Esophagus muscularis mucosa (tissue), 4 donors: ENCODE measurements around the gene RASA1. TPM values are rescaled to one million over a fixed set of nuclear protein-coding genes. Genes with fewer than 3 reads are reported as not detected.

Source experiments
- DNase-seq: peaks from one replicate; pipeline ENCODE4 v3.0.0-alpha.2; 2017; ENCODE audit errors: extremely low spot score
- H3K27ac ChIP-seq, 4 donors: fragments of 200-600 bp; sonication (generic); replicated peaks in 1 of 4; 1 replicate in 3 of 4; 2 replicates in 1 of 4; pipeline ENCODE4 v1.5.1; 2016 to 2019; ENCODE audit warnings: mild to moderate bottlenecking in 1 of 4
- H3K27me3 ChIP-seq, 4 donors: fragments of 200-600 bp; sonication (generic); one replicate each; pipeline versions ENCODE4 v1.5.1 to v1.6.0; 2016 to 2019
- H3K36me3 ChIP-seq, 4 donors: fragments of 200-600 bp; sonication (generic); one replicate each; pipeline ENCODE4 v1.5.1; 2016 to 2019
- H3K4me1 ChIP-seq, 4 donors: fragments of 200-600 bp; sonication (generic); one replicate each; pipeline ENCODE4 v1.5.1; 2016 to 2019
- H3K4me3 ChIP-seq, 4 donors: fragments of 200-600 bp; sonication (generic); 1 replicate in 2 of 4; 2 replicates in 2 of 4; pipeline ENCODE4 v1.5.1; 2016 to 2019; ENCODE audit warnings: mild to moderate bottlenecking in 4 of 4, moderate library complexity in 1 of 4
- H3K9me3 ChIP-seq, 4 donors: fragments of 200-600 bp; sonication (generic); 1 replicate in 3 of 4; 2 replicates in 1 of 4; pipeline ENCODE4 v1.5.1; 2016 to 2019
- EP300 ChIP-seq: sonication (generic); formaldehyde crosslinking; IDR thresholded peaks from one replicate; pipeline ENCODE4 v1.6.1; 2017; ENCODE audit warnings: antibody characterized with exemption
- POLR2A ChIP-seq: fragments of 450-650 bp; IDR thresholded peaks from one replicate; pipeline ENCODE4 v1.6.1; 2017; ENCODE audit warnings: antibody characterized with exemption, moderate library complexity, mild to moderate bottlenecking, low read depth
- POLR2AphosphoS5 ChIP-seq, 2 donors: sonication (generic); formaldehyde crosslinking; IDR thresholded peaks; one replicate each; pipeline ENCODE4 v1.6.1; 2017; ENCODE audit warnings: antibody characterized with exemption in 2 of 2
- WGBS: methylation state at CpG from one replicate; pipeline ENCODE4 v1.1.5; 2018; 5-methylcytosine and 5-hydroxymethylcytosine counted together
- intact Hi-C: fragments of 100-400 bp; cut with DNase I; formaldehyde crosslinking; loops from one replicate; pipeline ENCODE4 v1.15.1; 2023
- total RNA-seq, 4 donors: library from RNA; depleted of rRNA; stranded (reverse); fragments of >200 nt; gene quantifications; one replicate each; pipeline versions ENCODE4 v1.1.0 to v1.2.1, GENCODE V29; 2016
- TF ChIP-seq, protein P1 (sequence below), 3 experiments: fragments of 200-600 bp in 2 of 3; fragments of 450-650 bp in 1 of 3; sonication (generic) in 2 of 3; IDR thresholded peaks; one replicate each; pipeline ENCODE4 v1.5.1; 2017 to 2019; ENCODE audit warnings: antibody characterized with exemption in 3 of 3, mild to moderate bottlenecking in 2 of 3, moderate library complexity in 1 of 3

RASA1 gene
- total RNA-seq, 4 donors from 2014 or later: 23.4 to 27.3 (median 23.6) TPM

DNA sequence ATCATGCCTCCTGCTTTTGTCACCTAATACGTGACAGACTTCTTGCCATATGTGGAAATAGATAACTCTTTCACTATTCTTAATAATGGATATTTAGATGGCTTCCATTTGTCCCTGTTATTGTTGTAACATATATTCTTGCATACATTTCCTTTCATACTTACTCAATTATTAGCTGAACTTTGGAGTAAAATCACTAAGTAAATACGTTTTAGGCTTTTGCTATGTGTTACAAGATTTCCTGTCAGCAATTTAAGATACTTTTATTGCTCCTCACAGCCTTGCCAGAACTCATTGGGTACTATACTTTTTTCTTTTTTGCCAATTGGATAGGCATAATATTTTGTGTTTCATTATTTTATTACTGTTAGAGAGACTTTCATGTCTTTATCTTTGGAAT is 118.1 kb downstream of the RASA1 start:
- intact Hi-C loops: no loop called here
- Histone ChIP-seq H3K27me3 (no peaks in the 10 kb centered on the region), H3K9me3 (no peaks in the 10 kb centered on the region), H3K4me1 (peaks cover 7 to 15% (median 8%) of the 10 kb centered on the region in 4 donors), H3K27ac (no peak overlapping the region), H3K36me3 (peaks cover 0 to 72% (median 47%) of the 10 kb centered on the region in 4 donors), H3K4me3 (no peak overlapping the region)
- WGBS: 76% methylated on average over 2 of the region's 2 CpGs
- TF ChIP-seq POLR2A (no peak), EP300 (no peak), POLR2AphosphoS5 (IDR thresholded peaks at IDR 0.05) (no peak)
- TF ChIP-seq, protein P1, sequence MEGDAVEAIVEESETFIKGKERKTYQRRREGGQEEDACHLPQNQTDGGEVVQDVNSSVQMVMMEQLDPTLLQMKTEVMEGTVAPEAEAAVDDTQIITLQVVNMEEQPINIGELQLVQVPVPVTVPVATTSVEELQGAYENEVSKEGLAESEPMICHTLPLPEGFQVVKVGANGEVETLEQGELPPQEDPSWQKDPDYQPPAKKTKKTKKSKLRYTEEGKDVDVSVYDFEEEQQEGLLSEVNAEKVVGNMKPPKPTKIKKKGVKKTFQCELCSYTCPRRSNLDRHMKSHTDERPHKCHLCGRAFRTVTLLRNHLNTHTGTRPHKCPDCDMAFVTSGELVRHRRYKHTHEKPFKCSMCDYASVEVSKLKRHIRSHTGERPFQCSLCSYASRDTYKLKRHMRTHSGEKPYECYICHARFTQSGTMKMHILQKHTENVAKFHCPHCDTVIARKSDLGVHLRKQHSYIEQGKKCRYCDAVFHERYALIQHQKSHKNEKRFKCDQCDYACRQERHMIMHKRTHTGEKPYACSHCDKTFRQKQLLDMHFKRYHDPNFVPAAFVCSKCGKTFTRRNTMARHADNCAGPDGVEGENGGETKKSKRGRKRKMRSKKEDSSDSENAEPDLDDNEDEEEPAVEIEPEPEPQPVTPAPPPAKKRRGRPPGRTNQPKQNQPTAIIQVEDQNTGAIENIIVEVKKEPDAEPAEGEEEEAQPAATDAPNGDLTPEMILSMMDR (IDR thresholded peaks at IDR 0.05): no peak
- no peak for DNase-seq

DNA sequence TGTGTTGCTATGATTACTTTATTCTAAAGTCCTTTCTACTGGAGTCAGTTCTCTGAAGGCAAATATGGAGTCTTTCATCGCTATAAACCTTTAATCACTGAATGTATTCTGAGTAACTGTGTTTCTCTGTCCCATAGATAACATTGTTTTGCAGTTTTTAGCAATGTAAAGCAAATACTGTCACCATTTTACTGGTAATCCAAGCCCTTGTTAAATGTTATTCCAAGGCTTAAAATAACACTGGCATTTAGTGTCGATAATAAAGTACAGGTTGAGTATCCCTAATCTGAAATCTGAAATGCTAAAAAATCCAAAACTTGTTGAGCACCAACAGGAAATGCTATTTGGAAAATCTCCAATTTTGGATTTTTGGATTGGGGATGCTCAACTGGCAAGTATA is 120.4 kb downstream of the RASA1 start:
- Histone ChIP-seq H3K9me3 (no peaks in the 10 kb centered on the region), H3K4me3 (no peak overlapping the region), H3K27me3 (no peaks in the 10 kb centered on the region), H3K27ac (no peak overlapping the region), H3K4me1 (peaks cover 7 to 22% (median 18%) of the 10 kb centered on the region in 4 donors), H3K36me3 (peaks cover 0 to 83% (median 55%) of the 10 kb centered on the region in 4 donors)
- 92% methylated on average over 2 of the region's 2 CpGs for WGBS
- TF ChIP-seq EP300: no peak
- TF ChIP-seq POLR2AphosphoS5 (IDR thresholded peaks at IDR 0.05): no peak
- no peak for TF ChIP-seq POLR2A
- no peak for DNase-seq
- intact Hi-C loops: no loop called here

DNA sequence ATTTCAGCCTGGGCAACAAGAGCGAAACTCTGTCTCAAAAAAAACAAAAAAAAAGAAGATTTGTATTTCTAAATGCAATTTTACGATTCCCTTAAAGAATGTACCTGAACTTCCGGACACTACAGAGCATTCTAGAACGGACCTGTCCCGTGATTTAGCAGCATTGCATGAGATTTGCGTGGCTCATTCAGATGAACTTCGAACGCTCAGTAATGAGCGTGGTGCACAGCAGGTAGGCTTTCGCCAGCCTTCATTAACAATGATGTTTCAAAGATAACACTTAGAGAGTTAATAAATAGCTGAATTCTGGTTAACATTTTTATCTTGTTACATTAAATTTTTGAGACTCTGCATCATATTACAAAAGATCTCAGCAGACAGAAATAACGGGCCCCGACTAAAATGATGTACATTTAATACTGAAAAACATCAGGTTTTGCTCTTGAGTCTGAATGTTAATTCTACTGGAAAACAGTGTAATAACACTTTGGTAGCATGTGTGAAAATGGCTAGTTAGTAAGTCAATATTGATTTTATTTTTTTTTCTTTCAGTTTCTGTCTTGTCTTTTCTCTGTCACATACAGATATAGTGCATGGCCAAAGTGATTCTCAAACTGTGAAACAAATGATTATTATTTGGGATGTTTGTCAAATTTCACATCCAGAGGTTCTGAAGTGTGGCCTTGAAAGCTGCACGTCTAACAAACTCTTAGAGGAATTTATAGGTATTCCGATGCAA is 121.8 kb downstream of the RASA1 start:
- intact Hi-C loops: no loop called here
- Histone ChIP-seq H3K9me3 (no peaks in the 10 kb centered on the region), H3K4me1 (peaks cover 17 to 35% (median 31%) of the 10 kb centered on the region in 4 donors), H3K27ac (no peak overlapping the region), H3K27me3 (no peaks in the 10 kb centered on the region), H3K36me3 (peaks cover 0 to 87% (median 60%) of the 10 kb centered on the region in 4 donors), H3K4me3 (no peak overlapping the region)
- WGBS: 95% methylated on average over 14 of the region's 14 CpGs
- TF ChIP-seq, protein P1 (IDR thresholded peaks at IDR 0.05): no peak
- TF ChIP-seq EP300 (no peak), POLR2A (no peak), POLR2AphosphoS5 (IDR thresholded peaks at IDR 0.05) (no peak)
- no peak for DNase-seq

DNA sequence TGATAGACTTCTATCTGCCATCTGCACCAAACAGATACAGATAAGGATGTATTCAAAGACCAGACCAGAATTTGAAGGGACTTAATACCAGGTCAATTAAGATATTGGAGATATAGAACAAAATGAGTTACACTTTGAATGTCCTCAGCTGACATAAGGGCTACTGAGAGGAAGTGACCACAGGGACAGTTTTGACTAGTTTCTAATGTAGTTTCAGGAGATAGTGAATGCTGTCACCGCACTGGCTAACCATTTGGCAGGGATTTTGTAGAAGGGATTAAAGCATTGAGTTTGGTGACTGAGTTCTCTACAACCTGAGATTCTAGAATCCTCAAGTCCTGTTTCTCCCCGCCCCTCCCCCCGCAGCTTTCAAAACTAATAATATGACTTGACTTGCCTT is 122.4 kb downstream of the RASA1 start:
- no peak for TF ChIP-seq POLR2A
- TF ChIP-seq EP300: no peak
- TF ChIP-seq, protein P1 (IDR thresholded peaks at IDR 0.05): no peak
- no peak for TF ChIP-seq POLR2AphosphoS5 (IDR thresholded peaks at IDR 0.05)
- DNase-seq: no peak
- Histone ChIP-seq H3K36me3 (peaks cover 0 to 87% (median 61%) of the 10 kb centered on the region in 4 donors), H3K27ac (peak overlapping the region in 2 of 4 donors; percentile 5 to 11), H3K27me3 (no peaks in the 10 kb centered on the region), H3K9me3 (no peaks in the 10 kb centered on the region), H3K4me3 (no peak overlapping the region), H3K4me1 (peaks cover 22 to 41% (median 36%) of the 10 kb centered on the region in 4 donors)
- intact Hi-C loops: no loop called here
- WGBS: 99% methylated on average over 3 of the region's 3 CpGs

DNA sequence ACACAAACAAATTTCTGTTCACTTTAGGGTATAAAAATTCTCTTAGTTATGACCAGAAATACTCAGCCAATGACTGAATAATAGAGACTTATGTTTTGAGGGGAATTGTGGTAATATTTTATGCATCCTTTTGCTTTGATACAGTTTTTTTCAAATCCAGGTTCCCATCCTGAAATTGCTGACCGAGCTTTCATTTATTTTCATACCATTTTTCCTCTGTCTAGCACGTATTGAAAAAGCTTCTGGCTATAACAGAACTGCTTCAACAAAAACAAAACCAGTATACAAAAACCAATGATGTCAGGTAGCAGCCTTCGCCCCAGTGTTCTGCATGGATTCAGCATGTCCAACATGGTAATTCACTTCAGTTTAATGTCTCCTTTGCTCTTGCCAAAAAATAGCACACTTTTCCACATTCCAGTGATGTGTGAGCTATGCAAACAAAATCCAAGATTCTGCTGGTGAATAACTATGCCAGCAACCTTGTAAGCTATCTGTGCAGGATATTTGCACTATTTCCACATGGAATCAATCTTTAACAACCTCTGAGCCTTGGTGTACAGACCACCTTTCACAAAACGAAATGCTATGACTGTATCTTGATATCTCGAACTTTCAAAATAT is 123.0 kb downstream of the RASA1 start:
- peak overlapping the region in 3 of 4 donors; percentile 8 to 11 (median 8) for H3K27ac ChIP-seq
- intact Hi-C loops: loop anchor here (1.0 kb wide), 1 partner anchor 17 kb away; no protein-coding TSS in a partner anchor
- no peaks in the 10 kb centered on the region for H3K27me3 ChIP-seq
- peaks cover 0 to 92% (median 64%) of the 10 kb centered on the region in 4 donors for H3K36me3 ChIP-seq
- WGBS: 61% methylated on average over 5 of the region's 5 CpGs
- DNase-seq: no peak
- TF ChIP-seq POLR2AphosphoS5 (IDR thresholded peaks at IDR 0.05): no peak
- no peak for TF ChIP-seq EP300
- TF ChIP-seq POLR2A: no peak
- TF ChIP-seq, protein P1 (IDR thresholded peaks at IDR 0.05): no peak
- H3K4me1 ChIP-seq: peaks cover 22 to 41% (median 36%) of the 10 kb centered on the region in 4 donors
- no peaks in the 10 kb centered on the region for H3K9me3 ChIP-seq
- H3K4me3 ChIP-seq: no peak overlapping the region
